ENCODE data around the gene ZNF513. TPM values are rescaled to one million over a fixed set of nuclear protein-coding genes. Genes with fewer than 3 reads are reported as not detected.
A peak's percentile ranks its signal among the peaks of the same experiment; 100 is the strongest.

The ZNF513 gene
- total and polyA plus RNA-seq, 5 donors: 8.1 to 13.1 (median 8.9) TPM

DNA sequence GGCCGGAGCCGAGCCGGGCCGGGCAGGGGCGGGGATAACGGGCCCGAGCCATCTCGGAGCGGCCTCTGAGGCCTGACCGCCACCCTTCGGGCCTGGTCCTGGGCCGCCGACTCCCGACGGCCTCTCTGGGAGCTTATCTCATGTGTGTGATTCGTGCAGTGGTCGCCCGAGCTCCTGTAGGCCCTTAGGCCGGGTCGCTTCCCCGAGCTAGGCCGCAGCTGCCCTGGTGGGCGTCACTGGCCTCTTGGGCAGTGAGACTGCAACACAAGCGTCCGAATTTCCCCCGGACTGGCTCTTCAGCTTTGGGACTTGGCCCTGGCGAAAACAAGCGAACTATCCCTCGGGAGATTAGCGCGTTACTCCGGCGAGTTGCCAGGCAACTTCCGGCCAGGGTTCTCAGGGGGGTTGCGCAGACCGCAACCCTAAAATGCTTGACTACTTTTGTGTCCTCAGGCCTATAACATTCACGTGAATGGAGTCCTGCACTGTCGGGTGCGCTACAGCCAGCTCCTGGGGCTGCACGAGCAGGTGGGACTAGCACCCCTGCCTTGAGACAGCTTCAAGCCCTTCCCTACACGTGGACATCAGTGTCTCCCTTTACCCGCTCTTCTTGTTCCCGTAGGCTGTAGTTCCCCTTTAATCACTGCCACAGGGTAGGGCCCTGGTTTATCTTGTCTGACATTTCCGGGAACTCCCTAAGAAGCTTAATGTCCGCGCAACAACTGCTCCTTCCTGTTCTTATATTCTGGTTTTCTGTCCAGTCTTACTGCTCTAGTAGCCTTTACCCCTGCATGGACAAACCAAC is 9.5 kb downstream of the ZNF513 start:
- H3K27ac ChIP-seq (ENCODE audit: low read length): peak overlapping the region; percentile 73
- H3K4me3 ChIP-seq (ENCODE audit: low read length): peak overlapping the region; percentile 70
- peak; percentile 45 to 57 for ATAC-seq
- no peaks in the 10 kb centered on the region for H3K27me3 ChIP-seq (ENCODE audit: control insufficient read depth, insufficient read depth)
- intact Hi-C loops (cut with DNase I): no loop called here
- WGBS: under 1% methylated on average over 46 of the region's 46 CpGs
- peaks cover 3% of the 10 kb centered on the region for H3K4me1 ChIP-seq (ENCODE audit: control insufficient read depth, insufficient read depth, low read length)
- no peaks in the 10 kb centered on the region for H3K9me3 ChIP-seq (ENCODE audit: control insufficient read depth, low read length)
- DNase-seq: peak in 2 of 3 donors; percentile 77

DNA sequence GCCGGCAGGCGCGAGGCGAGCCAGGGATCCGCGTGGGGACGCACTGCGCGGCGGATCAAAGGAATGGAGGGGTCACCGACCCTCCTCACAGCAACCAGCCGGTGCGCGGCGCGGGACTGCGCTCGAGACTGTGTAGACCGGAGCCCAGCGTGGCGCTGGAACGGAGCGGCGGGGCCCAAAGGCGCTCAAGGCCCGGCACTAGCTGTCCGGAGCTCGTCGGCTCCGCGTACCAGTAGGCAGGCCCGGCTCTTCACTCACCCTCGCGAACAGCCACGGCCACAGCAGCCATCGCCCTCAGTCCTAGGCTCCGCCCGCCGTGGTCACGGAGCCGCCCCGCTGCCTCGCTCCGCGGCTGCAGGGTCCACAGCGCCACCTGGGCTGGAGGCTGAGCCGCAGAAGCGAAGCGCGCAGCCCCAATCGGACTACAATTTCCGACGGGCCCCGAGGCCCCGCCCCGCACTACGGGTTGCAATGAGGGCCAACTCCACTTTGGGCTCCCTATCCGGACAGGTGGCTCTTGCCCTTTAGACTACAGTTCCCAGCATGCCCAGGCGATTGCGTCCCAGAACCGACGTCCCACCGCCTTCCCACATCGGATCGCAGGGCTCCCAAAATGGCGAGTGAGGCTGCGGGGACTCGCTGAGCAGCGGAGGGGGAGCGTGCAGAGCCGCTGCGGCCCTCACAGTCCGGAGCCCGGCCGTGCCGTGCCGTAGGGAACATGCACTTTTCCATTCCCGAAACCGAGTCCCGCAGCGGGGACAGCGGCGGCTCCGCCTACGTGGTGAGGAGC is 10.3 kb downstream of the ZNF513 start, which contains the start of the genes EIF2B4 and SNX17:
Gene EIF2B4, minus strand, starts transcription at position 313 of the 790 bp plus-strand sequence. Its CDS starts 24 bp downstream, at position 289.
Gene SNX17, plus strand, starts transcription at position 591 of the 790 bp plus-strand sequence. Its CDS starts 128 bp downstream, at position 719.
- Histone ChIP-seq H3K27ac (ENCODE audit: low read length) (peak within 1 kb of the TSS; percentile 75), H3K4me1 (ENCODE audit: control insufficient read depth, insufficient read depth, low read length) (peaks cover 3% of the 10 kb centered on the region), H3K9me3 (ENCODE audit: control insufficient read depth, low read length) (no peaks in the 10 kb centered on the region), H3K4me3 (ENCODE audit: low read length) (peak within 1 kb of the TSS; percentile 70), H3K27me3 (ENCODE audit: control insufficient read depth, insufficient read depth) (no peaks in the 10 kb centered on the region)
- intact Hi-C loops (cut with DNase I): no loop called here
- ATAC-seq (peak; percentile 96 to 97), DNase-seq (peak; percentile 99 to 100 (median 100))
- WGBS: under 1% methylated on average over 85 of the region's 85 CpGs

DNA sequence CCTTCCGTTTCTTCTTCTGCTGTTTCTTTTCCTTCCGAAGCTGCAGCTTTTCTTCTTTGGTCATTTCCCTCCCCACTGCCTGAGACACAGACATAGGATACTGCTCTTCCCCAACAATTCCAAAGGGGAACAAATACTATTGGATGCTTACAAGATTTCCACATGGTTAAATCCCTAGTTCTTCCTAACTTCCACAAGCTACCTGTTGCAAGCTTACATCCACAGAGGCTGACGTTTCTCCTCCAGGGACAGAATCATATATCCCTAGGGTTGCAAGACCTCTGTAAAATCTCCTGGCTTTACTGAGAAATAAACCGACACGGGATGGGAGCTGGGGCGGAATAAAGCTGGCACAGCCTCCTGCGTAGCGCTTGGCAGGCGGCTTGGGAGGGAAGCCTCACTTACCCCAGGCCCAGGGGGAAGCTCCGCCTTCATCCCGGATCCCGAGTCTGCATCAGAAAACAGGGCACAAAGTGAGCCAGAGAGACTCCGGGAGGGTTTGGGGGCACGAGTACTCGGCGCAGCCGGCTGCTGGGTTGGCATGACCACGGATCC is 11.0 kb downstream of the ZNF513 start:
- WGBS: 2% methylated on average over 18 of the region's 18 CpGs

DNA sequence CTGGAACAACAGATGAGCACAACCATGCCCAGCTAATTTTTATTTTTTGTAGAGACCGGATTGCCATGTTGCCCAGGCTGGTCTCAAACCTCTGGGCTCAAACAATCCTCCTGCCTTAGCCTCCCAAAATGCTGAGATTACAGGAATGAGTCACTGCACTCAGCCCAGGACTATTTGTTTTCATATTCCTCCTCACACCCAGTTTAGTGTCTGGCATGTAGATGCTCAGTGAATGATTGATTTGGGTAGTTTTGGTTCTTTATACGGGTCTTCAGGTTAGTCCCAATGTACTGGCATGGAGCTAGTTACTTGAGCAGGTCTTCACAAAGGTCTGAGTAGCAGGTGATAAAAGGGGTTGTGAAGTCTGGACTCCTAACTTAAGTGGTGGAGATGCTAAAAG is 16.6 kb downstream of the ZNF513 start:
- WGBS: 86% methylated on average over 2 of the region's 2 CpGs
- Histone ChIP-seq H3K9me3 (ENCODE audit: control insufficient read depth, low read length) (no peaks in the 10 kb centered on the region), H3K4me3 (ENCODE audit: low read length) (no peak overlapping the region), H3K27me3 (ENCODE audit: control insufficient read depth, insufficient read depth) (no peaks in the 10 kb centered on the region), H3K4me1 (ENCODE audit: control insufficient read depth, insufficient read depth, low read length) (no peaks in the 10 kb centered on the region), H3K27ac (ENCODE audit: low read length) (no peak overlapping the region)
- no peak for ATAC-seq
- intact Hi-C loops (cut with DNase I): no loop called here
- DNase-seq: no peak

More for the DNA sequence above, 11.0 kb downstream of the ZNF513 start:
- Histone ChIP-seq H3K4me1 (ENCODE audit: control insufficient read depth, insufficient read depth, low read length) (peaks cover 3% of the 10 kb centered on the region), H3K27me3 (ENCODE audit: control insufficient read depth, insufficient read depth) (no peaks in the 10 kb centered on the region), H3K27ac (ENCODE audit: low read length) (peak overlapping the region; percentile 75), H3K4me3 (ENCODE audit: low read length) (peak overlapping the region; percentile 60), H3K9me3 (ENCODE audit: control insufficient read depth, low read length) (no peaks in the 10 kb centered on the region)
- intact Hi-C loops (cut with DNase I): no loop called here
- DNase-seq (peak in 1 of 3 donors; percentile 79), ATAC-seq (peak; percentile 44 to 65)

DNA sequence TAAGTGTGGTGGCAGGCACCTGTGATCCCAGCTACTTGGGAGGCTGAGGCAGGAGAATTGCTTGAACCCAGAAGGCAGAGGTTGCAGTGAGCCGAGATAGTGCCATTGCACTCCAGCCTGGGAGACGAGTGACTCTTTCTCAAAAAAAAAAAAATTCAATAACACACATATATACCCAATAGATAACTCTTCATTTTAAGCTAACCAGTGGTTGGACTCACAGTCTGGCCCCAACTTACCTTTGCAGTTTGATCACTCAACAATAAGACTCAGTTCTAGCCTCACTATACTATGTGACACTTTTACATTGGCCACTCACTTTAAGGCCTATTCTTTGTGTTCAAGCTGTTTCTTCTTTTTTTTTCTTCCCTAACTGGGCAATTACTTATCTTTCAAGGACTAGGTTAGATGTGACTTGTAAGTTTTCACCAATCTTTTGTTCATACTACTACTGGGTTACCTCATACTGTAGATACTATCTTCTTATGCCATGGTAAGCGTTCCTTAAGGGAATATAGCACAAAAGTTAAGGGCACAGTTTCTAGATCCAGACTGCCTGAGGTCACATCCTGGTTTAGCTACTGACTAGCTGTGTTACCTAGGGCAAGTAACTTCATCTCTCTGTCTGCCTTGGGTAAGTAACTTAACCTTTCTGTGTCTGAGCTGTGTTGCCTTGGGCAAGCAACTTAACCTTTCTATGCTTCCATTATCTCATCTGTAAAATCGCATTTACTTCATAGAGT is 17.7 kb downstream of the ZNF513 start:
- intact Hi-C loops (cut with DNase I): no loop called here
- no peak for DNase-seq

DNA sequence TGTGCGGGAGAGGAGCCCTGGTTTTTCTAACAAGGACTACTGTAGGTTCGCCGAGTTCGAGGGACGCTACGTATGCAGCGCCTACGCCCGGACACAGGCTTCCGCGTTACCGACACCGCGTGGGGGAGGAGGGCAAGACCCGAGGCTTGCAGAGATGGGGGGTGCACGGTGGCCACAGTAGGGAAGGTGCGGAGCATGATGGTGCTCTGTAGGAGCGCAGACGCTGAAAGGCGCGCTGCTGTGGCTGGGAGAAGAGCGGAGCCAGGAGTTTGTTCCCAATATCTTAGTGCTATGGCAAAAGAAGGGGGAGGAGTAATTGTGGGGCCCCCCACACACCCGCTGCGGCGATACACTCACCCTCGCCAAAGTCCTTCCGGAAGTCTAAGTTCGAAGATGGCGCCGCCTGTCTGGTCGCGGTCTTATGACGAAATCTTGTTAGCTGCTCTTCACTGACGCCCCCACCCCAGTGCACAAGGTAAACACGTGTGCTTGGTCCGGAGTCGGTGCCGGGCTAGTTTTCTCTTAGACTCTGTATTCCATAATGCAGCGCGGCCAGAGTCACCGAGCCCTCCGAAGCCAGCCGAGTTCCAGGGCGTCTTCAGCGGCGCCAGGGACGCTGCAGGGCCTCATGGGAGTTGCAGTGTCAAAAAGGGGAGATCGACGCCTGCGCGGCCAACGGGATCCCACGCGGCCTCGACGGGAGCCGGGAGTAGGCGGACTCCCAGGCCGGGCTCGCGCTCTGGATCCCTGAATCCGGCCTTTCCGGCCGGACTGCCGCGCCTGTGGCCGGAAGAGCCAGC is 24.0 kb downstream of the ZNF513 start, which contains the start of gene GTF3C2:
Gene GTF3C2, minus strand, starts transcription at position 383 of the 800 bp plus-strand sequence. CDS start 13,210 bp downstream, outside the sequence.
- ATAC-seq (peak; percentile 97), DNase-seq (peak; percentile 95 to 98 (median 97))
- intact Hi-C loops (cut with DNase I): no loop called here
- peak within 1 kb of the TSS; percentile 53 for H3K4me3 ChIP-seq (ENCODE audit: low read length)
- peaks cover 2% of the 10 kb centered on the region for H3K4me1 ChIP-seq (ENCODE audit: control insufficient read depth, insufficient read depth, low read length)
- H3K9me3 ChIP-seq (ENCODE audit: control insufficient read depth, low read length): no peaks in the 10 kb centered on the region
- H3K27me3 ChIP-seq (ENCODE audit: control insufficient read depth, insufficient read depth): no peaks in the 10 kb centered on the region
- H3K27ac ChIP-seq (ENCODE audit: low read length): peak within 1 kb of the TSS; percentile 96
- WGBS: under 1% methylated on average over 67 of the region's 67 CpGs

More for the DNA sequence above, 17.7 kb downstream of the ZNF513 start:
- ATAC-seq: no peak
- Histone ChIP-seq H3K9me3 (ENCODE audit: control insufficient read depth, low read length) (no peaks in the 10 kb centered on the region), H3K27ac (ENCODE audit: low read length) (no peak overlapping the region), H3K4me1 (ENCODE audit: control insufficient read depth, insufficient read depth, low read length) (no peaks in the 10 kb centered on the region), H3K27me3 (ENCODE audit: control insufficient read depth, insufficient read depth) (no peaks in the 10 kb centered on the region), H3K4me3 (ENCODE audit: low read length) (no peak overlapping the region)
- 90% methylated on average over 4 of the region's 4 CpGs for WGBS

DNA sequence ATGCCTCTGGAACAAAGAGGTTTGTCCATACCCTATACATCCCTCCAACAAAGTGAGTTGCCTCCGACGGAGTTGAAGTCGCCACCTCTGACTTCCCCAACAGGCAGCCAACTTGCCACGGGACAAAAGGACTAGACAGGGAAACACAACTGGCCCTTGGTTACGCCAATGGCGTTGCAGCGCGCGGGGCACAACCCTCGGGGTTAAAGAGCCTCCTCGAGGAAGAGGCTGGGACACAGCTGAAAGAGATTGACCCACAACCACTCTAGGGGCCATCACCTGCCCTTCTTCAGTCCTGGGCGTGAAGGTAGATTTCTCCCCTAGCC is 24.5 kb downstream of the ZNF513 start:
- Histone ChIP-seq H3K9me3 (ENCODE audit: control insufficient read depth, low read length) (no peaks in the 10 kb centered on the region), H3K4me3 (ENCODE audit: low read length) (peak overlapping the region; percentile 53), H3K27ac (ENCODE audit: low read length) (peak overlapping the region; percentile 96), H3K4me1 (ENCODE audit: control insufficient read depth, insufficient read depth, low read length) (peaks cover 2% of the 10 kb centered on the region), H3K27me3 (ENCODE audit: control insufficient read depth, insufficient read depth) (no peaks in the 10 kb centered on the region)
- DNase-seq: peak; percentile 43 to 70 (median 68)
- under 1% methylated on average over 12 of the region's 12 CpGs for WGBS
- intact Hi-C loops (cut with DNase I): no loop called here
- peak; percentile 19 to 31 for ATAC-seq

DNA sequence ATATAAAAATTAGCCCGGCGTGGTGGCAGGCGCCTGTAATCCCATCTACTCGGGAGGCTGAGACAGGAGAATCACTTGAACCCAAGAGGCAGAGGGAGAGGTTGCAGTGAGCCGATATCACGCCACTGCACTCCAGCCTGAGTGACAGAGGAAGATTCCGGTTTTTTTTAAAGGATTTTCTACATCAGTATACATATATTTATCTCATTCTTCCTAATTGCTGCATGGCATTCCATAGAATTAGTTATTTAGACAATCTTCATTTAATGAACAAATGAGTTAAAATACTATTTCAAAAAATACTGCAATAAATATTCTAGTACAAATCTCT is 26.0 kb downstream of the ZNF513 start:
- ATAC-seq: no peak
- H3K27ac ChIP-seq (ENCODE audit: low read length): no peak overlapping the region
- intact Hi-C loops (cut with DNase I): no loop called here
- H3K27me3 ChIP-seq (ENCODE audit: control insufficient read depth, insufficient read depth): no peaks in the 10 kb centered on the region
- WGBS: 93% methylated on average over 7 of the region's 7 CpGs
- no peak overlapping the region for H3K4me3 ChIP-seq (ENCODE audit: low read length)
- H3K9me3 ChIP-seq (ENCODE audit: control insufficient read depth, low read length): no peaks in the 10 kb centered on the region
- peak in 1 of 3 donors; percentile 1 for DNase-seq
- peaks cover 2% of the 10 kb centered on the region for H3K4me1 ChIP-seq (ENCODE audit: control insufficient read depth, insufficient read depth, low read length)

DNA sequence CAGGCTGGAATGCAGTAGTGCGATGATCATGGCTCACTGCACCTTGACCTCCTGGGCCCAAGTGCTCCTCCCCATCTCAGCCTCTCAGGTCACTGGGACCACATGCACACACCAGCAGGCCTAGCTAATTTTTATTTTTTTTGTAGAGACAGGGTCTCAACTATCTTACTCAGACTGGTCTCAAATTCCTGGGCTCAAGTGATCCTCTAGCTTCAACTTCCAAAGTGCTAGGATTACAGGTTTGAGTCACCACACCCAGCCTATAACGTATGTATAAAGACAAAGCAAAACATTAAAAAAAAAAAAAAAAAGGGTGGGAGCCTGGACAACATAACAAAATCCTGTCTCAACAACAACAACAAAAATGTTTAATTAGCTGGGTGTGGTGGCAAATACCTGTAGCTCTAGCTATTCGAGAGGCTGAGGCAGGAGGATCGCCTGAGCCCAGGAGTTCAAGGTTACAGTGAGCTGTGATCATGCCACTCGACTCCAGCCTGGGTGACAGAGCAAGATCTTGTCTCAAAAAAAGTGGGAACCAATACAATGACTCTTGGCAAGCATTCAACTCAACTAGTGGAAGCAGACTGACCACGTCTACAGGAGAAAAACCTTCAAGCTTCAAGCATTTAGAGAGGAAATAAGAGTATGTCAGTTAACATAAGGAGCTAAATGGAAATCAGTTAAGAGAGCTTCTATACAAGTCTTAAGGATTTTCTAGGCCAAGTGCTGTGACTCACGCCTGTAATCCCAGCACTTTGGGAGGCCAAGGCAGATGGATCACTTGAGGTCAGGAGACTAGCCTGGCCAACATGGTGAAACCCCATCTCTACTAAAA is 26.6 kb downstream of the ZNF513 start:
- H3K27ac ChIP-seq (ENCODE audit: low read length): no peak overlapping the region
- H3K4me1 ChIP-seq (ENCODE audit: control insufficient read depth, insufficient read depth, low read length): peaks cover 2% of the 10 kb centered on the region
- H3K27me3 ChIP-seq (ENCODE audit: control insufficient read depth, insufficient read depth): no peaks in the 10 kb centered on the region
- no peak overlapping the region for H3K4me3 ChIP-seq (ENCODE audit: low read length)
- intact Hi-C loops (cut with DNase I): no loop called here
- H3K9me3 ChIP-seq (ENCODE audit: control insufficient read depth, low read length): no peaks in the 10 kb centered on the region
- DNase-seq (no peak), ATAC-seq (no peak)
- WGBS: 75% methylated on average over 7 of the region's 7 CpGs
